ENCODE data around the gene PPP2R2C. TPM values are rescaled to one million over a fixed set of nuclear protein-coding genes. Genes with fewer than 3 reads are reported as not detected.

The PPP2R2C gene
- total RNA-seq, 1 experiment from 2014 or later, result 8.1 TPM

DNA sequence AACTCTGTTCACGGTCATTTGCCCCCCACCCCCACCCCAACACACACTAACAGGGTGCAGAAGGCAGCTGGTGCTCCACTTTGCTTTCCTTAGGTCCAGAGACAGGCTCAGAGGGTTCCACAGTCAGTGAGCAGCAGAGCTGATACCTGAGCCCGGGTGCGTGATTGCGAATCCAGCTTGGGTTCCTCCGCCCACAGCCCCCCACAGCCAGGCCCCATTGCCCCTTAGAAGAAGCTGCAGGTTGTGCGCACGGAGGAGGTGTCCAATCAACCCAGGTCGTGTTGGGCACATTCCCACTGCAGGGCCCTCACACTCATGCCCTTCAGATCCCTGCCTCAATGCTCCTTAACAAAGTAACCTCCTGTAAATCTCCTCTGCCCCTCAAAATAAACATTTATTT is 117.8 kb downstream of the PPP2R2C start:
- H2BK20ac ChIP-seq (ENCODE audit: low read depth, low read length, poor library complexity, severe bottlenecking), result no peak overlapping the region
- H3K27ac Mint-ChIP-seq, result no peak overlapping the region; a peak in 1 of 7 replicates
- no peaks in the 10 kb centered on the region for H3K36me3 Mint-ChIP-seq (ENCODE audit: insufficient read depth in 1 of 3, low read depth in 3 of 3)
- no peak overlapping the region for H3K18ac ChIP-seq (ENCODE audit: insufficient read length, low read depth, low read length)
- no peak for DNase-seq
- no peak overlapping the region for H4K5ac ChIP-seq (ENCODE audit: insufficient read length, low read depth, low read length)
- no peaks in the 10 kb centered on the region for H3K4me1 ChIP-seq (ENCODE audit: insufficient read depth, low read length)
- H4K20me1 ChIP-seq (ENCODE audit: control insufficient read depth, insufficient read depth, insufficient read length), result no peaks in the 10 kb centered on the region
- H3K4me1 Mint-ChIP-seq, result peaks cover 3 to 4% of the 10 kb centered on the region in 2 experiments; a peak in 1 of 4 replicates
- no peak overlapping the region for H4K91ac ChIP-seq (ENCODE audit: insufficient read length, low read depth, low read length)
- no peaks in the 10 kb centered on the region for H3K27me3 ChIP-seq (ENCODE audit: insufficient read depth, low read length)
- no peak overlapping the region for H2BK5ac ChIP-seq (ENCODE audit: insufficient read length, low read length)
- H2AK5ac ChIP-seq (ENCODE audit: insufficient read length, low read length), result no peak overlapping the region
- H3K23me2 ChIP-seq (ENCODE audit: insufficient read length, low read depth, low read length, poor library complexity, severe bottlenecking), result no peaks in the 10 kb centered on the region
- H3K4me3 Mint-ChIP-seq, result no peak overlapping the region
- no peaks in the 10 kb centered on the region; a peak in 1 of 5 replicates for H3K9me3 Mint-ChIP-seq
- no peak overlapping the region for H2BK15ac ChIP-seq (ENCODE audit: low read depth, low read length)
- peaks cover 2% of the 10 kb centered on the region for H3K27me3 Mint-ChIP-seq (ENCODE audit: low read depth)
- H3K79me2 ChIP-seq (ENCODE audit: insufficient read depth, low read length), result no peaks in the 10 kb centered on the region
- H2BK12ac ChIP-seq (ENCODE audit: insufficient read length, low read depth, low read length), result no peak overlapping the region
- no peak overlapping the region for H2BK120ac ChIP-seq (ENCODE audit: low read depth, low read length, poor library complexity, severe bottlenecking)
- TF ChIP-seq CTCF (conservative IDR thresholded peaks at IDR 0.05), result no peak
- H2AFZ ChIP-seq (ENCODE audit: low read length), result no peak overlapping the region
- WGBS (ENCODE audit: extremely low coverage, insufficient read length, low lambda C conversion rate), result no CpG with 5 or more reads among the region's 8 CpGs
- no peak overlapping the region for H4K8ac ChIP-seq (replicated peaks; ENCODE audit: insufficient read length, low read depth, low read length)
- no peak overlapping the region for H3K9ac ChIP-seq (ENCODE audit: extremely low read depth, insufficient read length, low read length)
- no peak overlapping the region for H3K14ac ChIP-seq (ENCODE audit: insufficient read depth, low read length)
- H3K27ac ChIP-seq (ENCODE audit: insufficient read length, low read depth, low read length), result no peak overlapping the region
- no peaks in the 10 kb centered on the region for H3K9me3 ChIP-seq (ENCODE audit: control insufficient read depth, low read depth, low read length)
- H3K4me2 ChIP-seq (ENCODE audit: insufficient read depth, insufficient read length, low read length), result no peak overlapping the region
- H3T11ph ChIP-seq (ENCODE audit: low read length), result no peak overlapping the region
- H3K79me1 ChIP-seq (ENCODE audit: insufficient read depth, low read depth, low read length, poor library complexity, severe bottlenecking), result no peaks in the 10 kb centered on the region
- no peak overlapping the region for H3K4ac ChIP-seq (ENCODE audit: low read depth, low read length)
- no peak overlapping the region for H3K23ac ChIP-seq (ENCODE audit: insufficient read length, low read depth, low read length)
- H3K56ac ChIP-seq (ENCODE audit: insufficient read length, low read depth, low read length), result no peak overlapping the region

All from H9 (cell line).